ENCODE measurements around the gene PRTFDC1.
"Not testable (repeated sequence)": the region's sequence is repeated elsewhere in the genome, so short reads cannot be mapped to it uniquely, and the experiment has no call there.

Gene PRTFDC1, protein sequence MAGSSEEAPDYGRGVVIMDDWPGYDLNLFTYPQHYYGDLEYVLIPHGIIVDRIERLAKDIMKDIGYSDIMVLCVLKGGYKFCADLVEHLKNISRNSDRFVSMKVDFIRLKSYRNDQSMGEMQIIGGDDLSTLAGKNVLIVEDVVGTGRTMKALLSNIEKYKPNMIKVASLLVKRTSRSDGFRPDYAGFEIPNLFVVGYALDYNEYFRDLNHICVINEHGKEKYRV

DNA sequence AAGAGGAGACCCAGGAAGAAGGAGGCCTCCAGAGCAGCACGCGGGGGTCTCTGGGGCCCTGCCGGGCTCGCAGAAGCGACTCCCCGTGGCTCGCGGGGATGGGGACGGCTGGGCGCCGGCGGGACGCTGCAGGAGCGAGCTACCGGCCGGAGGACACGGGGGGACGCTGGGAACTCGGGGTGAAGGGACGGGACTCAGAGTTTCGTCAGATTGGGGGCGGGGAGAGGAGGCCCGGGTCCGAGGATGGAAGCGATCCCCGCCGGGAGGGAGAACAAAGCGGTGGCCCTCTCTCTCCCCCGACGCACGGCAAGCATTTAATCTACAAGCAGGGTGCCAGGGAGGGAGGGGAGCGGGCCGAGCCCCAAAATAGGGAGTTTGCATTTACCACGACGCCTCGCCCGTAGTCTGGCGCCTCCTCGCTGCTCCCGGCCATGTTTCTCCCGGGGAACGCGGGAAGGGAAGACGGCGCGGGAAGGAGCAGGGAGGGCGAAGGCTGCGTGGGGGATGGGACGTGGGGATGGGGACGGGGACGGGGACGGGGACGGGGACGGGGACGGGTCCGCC is at the start of gene PRTFDC1:
Gene PRTFDC1 (minus strand): TSS at position 464 of the 564 bp plus-strand sequence. CDS start 31 bp downstream, at position 433.
- DNase-seq = no peak

DNA sequence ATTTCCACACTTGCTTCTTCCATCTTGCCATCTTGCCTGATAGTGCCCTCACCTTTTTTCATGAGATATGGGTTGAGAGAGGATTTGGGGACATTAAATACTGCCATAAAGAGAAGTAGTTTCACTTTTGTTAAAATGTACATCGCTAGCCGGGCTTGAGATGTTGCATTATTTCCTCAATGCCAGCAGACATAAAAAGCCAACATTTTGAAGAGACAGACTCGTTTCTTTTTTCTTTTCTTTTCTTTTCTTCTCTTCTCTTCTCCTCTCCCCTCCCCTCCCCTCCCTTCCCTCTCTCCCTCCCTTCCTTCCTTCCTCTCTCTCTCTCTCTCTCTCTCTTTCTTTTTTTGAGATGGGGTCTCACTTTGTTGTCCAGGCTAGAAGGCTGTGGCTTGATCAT is 45.6 kb upstream of the PRTFDC1 start:
- DNase-seq = no peak

DNA sequence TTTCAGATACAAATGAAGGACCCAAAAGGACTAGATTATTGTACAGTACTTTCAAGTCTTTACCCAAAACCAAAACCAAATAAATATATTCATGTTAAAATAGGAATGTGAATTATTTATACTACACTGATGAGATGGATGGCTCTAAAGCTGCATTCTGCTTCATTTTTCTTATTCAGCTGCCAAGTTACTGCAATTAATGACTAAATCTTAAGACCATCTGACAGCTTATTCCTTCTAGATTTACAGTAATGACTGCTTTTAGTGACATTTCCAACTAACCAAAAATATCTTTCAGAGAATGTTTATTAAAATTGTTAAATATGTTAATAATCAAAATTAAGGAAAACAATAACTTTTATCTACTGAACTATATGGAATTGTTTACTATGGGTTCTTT is 42.7 kb upstream of the PRTFDC1 start:
- DNase-seq = no peak

DNA sequence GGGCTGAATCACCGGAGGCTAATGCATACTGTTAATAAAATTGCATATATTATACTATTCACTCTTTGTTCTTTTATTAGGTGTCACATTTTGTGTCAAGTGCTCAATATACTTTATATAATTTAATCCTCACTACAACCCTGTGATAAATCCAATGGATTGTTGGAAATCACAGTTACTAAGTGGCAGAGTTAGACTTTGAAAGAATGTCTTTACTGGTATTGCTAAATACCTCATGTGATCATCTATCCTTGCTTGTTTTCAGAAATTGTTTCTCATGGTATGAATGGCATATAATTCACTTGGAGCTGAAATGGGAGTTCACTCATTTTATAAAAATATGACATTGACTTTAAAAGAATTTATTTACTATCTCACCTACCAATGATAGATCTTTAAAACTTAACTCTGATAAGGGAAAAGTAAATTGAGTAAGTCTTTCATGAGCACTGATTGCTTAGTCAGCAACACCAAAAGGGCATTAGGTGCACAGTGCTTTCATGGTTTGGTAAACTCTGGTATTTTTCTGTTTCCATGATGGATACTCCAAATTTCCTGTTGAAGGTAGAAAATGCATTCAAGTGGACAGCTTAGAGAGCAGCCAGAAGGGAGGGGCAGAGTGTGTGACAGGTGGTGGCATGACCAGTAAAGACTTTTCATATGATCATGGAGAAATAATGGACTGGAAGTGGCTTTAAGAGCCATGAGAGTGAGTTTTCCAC is 41.0 kb upstream of the PRTFDC1 start:
- DNase-seq = no peak

DNA sequence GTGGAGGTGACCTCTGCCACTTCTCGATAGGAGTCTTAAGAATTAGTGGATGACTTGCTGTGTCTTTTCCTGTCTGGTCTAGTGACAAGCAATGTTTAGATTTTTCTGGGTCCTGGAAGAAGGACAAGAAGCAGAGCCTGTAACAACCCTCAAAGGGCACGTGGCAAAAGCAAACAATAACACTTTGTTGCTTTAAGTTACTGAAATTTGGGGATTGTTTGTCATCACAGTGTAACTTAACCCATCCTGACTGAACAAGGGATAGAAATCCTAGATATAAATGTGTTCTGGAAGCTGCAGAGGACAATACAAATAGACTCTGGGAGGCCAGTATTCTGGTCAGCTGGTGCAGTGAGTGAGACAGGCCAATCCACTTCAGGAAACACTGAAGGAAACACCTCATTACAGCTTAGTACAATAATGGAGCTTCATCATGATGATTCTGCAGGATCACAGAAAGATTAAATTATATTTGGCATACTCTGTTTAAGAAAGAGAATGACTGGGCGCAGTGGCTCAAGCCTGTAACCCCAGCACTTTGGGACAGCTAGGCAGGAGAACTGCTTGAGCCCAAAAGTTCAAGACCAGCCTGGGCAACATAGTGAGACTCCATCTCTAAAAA is 40.2 kb upstream of the PRTFDC1 start:
- DNase-seq = no peak

DNA sequence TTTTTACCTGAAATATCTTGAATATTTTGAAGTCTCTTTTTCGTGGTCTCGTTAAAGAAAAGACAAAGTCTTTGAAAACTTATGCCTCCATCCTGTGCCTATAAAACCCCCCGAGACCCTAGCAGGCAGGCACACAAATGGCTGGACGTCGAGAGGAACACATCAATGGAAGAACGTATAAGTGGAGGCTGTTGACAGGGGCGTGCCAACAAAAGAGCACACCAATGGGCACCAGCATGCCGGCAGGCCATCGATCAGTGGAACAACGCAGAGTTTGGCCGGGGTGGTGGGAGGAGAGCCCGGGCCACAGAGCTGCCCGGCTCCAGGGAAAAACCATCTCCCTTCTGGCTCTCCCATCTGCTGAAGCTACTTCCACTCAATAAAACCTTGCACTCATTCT is 38.9 kb upstream of the PRTFDC1 start:
- no peak for DNase-seq

DNA sequence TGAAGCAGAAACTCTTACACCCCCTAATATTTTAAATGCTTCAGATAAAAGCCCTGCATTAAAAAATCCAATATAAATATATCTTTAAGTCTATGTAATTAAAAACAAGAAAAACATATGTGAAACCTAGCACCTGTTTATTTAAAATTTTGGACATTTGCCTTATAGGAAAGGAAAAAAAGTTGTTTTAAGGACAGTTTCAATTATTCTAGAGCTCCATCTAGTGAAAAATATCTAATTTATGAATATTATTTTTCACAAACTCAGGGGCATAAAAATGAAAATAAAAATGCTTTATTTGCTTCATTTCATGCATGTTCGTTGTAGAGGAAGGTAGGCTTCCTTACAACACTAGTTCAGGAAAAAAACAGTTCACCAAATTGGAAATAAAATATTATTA is 37.5 kb upstream of the PRTFDC1 start:
- no peak for DNase-seq

DNA sequence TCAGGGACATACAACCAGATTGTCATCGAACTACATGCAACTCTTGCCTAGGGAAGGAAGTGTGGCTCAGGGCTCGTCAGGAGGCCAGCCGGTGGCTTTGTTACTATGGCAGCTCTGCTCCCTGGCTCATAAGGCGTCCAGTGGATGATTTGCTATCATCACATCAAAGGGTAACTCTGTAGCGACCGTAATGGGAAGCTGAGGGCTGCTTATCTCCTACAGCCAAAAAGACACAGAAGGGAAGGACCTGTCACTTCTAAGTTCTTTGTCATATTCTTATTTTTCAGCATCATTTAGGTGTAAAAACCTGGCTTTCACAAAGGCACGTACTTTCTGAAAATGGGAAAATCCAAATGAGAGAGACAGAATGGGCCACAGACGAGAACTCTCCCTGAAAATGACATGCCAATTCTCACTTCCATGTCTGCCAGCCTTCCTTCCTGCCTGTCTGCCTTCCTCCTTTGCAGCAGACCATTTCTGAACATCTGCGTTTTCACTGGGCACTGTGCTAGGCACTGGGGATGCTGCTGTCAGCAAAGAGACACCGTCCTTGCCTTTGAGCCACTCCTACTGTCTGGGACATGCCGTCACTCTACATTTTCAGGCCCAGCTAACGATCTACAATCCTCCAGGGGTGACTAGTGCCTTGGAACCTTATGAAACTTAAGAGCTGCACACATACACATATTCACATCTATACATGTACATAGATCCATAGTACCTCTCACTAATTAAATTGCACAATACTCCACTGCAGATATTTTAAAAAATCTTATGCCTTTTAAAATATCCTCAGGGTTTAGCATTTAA is 36.6 kb upstream of the PRTFDC1 start:
- no peak for DNase-seq

DNA sequence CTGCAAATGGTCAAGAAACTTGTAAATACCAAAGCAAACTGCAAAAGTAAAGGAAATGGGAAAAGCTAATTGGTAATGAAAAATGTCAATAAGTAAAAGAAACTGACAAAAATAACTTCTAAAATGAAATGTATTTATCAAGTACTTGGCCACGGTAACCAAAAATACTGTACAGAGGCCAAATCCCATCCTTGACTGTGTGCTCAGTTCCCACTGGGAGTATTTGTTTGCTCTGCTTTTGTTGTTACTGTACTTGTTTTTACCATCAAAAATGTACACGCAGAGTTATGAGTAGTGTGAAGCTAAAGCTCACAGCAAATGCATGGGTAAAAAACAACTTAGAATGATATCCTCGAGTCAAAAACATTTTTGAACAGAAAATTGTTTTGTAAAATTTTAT is 32.5 kb upstream of the PRTFDC1 start:
- DNase-seq = no peak

DNA sequence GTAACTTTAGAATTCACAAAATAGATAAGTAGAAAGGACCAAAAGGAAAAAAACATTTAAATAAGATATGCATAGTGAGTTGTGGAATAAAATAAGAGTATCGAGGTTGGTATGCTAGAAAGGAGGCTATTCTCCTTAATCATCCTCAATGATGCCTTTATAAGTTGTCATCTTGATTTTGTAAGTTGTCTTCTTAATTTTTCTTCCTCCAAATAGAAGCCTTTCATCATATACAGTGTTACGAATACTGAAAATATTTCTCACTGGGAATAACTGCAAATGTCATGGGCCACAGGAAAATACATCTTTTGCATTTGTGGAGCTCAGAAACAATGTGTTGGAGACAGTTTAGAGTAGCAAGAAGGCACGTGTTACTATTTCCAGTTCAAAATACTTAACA is 31.5 kb upstream of the PRTFDC1 start:
- DNase-seq = no peak

DNA sequence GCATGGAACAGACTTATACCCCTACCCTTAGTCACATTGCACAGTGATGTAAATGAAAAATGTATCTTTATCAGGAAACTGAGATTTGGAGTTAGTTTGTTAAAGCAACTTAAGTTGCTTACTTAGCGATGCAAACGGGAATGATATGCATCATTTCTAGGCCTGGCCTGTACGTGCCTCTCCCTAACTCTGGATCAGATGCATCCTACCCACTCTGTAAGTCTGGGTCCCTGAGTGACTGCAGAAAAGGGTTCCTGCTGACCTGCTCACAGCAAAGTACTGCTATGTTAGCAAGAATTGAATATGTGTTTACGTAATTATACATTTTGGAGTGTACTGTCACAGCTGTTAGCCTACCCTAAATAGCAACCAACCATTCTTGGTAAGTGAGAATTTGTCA is 30.7 kb upstream of the PRTFDC1 start:
- DNase-seq = no peak

DNA sequence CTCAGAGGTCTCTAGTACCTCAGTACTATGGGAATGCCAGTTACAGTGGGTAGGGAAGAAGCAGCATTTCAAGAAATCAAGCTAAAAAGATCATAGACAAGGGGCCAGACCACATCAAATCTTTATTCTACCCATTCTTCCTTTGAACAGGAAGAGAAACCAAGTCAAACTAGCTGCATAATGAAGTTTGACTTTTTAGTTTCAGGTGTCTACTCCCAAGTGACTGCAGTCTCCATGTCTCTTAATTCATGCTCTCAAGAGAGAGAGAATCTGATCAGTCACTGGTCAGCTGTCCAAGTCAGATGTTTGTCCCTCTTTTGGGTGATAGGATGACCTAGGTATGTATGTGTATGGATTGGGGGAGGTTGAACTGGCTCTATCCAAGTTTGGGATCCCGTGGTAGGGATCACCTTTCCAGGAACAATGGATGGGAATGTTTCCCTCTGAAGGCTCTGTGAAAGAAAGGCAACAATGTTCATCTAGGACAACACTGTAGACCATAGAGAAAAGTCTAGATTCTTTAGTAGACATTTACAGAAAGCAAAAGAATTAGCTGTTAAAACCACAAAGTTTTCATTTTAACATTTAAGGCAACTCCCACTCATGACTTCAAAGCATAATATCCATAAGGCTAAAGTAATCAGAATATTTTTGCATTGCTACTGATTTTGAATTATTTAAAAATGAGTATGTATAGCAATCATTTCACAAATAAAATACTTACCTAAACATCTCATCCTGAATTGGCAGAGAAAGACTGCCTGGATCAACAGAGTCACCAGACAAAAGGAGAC is 30.1 kb upstream of the PRTFDC1 start:
- DNase-seq = no peak

DNA sequence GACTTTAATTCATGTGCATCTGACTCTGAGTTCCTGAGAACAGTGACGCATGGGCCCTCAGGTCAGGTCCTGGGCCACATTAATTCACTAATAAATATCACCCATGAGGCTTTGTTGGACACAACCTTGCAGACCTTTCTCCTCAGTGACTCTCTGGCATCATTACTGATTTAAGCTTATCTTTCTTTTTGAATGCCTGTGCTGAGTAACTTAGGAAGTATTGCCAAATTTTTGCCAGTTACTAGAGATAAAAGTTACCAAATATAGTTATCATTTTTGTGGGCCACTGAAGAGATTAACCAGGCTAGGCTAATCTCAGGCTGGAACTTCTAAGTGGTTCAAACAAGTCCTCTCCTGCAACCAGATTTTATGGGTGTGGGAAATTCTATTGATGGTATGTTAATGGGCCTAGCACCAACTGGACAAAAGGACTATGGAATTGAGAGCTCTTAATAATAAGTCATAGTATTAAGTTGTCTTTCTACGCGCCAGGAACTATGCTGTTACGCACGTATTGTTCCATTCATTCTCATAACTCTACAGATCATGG is 28.8 kb upstream of the PRTFDC1 start:
- DNase-seq = no peak

DNA sequence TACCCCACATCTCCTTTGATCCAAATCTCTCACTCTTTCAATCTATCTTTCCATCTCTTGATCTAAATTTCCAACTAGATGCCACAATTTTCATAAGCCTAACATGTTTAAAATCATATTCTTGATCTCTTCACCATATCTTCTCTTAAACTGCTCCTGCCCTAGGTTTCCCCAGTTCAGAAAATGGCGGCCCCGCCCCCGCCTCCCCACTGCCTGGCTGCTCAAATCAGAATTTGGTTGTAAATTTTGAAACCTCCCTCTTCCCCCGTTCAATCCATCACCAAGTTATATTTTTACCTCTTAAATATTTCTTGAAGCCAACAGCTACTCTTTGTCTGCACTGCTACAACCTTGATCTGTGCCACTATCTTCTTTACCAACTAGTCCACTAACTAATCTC is 27.3 kb upstream of the PRTFDC1 start:
- no peak for DNase-seq

DNA sequence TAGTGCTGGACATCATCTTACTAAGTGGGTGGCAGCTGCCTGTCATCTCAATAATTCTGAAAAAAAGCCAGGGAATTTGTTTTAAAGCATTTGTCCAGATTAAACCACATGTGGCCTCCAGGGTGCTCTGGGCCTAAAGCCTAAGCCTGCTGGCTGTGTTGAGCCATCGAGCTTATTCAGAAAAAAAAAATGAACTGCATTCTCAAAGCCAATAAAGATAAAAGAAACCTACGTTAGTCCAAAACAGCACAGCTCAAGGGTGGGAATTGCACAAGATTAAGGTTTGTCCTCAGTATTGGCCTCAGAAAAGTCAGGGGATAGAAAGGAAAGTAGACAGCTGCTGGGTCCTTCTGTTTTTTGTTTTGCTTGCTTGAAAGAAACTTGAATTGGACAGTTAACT is 22.6 kb upstream of the PRTFDC1 start:
- no peak for DNase-seq

DNA sequence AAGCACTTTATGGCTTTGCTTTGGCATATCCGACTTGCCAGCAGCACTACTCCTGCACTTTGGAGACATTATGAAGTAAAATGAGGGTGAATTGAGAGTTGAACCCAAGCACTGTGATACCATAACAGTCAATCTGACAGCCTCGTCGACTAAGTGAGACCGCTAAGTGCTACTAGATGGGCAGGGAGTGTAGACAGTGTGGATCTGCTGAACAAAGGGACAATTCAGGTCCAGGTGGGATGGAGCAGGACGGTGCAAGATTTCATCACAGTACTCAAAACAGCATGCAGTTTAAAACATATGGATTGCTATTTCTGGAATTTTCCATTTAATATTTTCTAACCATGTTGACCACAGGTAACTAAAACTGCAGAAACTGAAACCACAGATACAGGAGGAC is 20.8 kb upstream of the PRTFDC1 start:
- DNase-seq = no peak

DNA sequence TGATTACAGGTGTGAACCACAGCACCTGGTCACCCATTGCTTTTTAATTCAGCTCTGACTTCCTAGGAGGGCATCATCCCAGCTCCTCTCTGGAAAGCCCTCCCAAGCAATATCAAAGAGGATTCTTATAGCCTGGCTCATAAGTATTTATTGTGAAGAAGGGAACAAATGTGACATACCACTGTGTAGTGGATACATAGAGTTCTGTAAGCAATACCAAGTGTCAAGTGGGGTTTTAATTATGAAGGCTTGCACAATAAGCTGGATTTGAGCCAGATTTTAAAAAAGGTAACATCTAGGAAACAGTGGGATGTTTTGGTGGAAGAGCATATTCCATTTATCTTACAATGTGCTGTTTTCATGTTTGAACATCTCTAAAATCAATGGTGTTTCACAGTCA is 19.0 kb upstream of the PRTFDC1 start:
- DNase-seq = no peak

DNA sequence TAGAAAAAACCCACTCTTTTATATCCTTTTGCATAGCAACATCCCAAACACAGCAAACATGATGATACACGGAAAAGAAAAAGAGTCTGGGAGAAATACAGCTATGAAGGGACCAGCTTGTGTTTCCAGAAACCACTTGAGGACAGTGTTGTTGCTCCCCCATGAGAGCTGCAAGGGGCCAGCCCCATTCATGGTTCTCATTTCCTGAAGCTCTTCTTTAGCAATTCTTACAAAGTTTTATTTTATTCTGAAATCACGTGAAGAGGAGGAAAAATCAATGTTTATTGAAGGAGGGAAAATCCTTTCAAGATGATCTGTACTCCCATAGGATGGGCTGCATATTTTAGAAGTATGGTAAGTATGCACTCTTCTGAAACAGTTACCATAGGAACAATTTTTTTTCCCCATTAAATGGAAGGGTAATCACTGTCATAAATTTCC is 17.5 kb upstream of the PRTFDC1 start:
- no peak for DNase-seq

DNA sequence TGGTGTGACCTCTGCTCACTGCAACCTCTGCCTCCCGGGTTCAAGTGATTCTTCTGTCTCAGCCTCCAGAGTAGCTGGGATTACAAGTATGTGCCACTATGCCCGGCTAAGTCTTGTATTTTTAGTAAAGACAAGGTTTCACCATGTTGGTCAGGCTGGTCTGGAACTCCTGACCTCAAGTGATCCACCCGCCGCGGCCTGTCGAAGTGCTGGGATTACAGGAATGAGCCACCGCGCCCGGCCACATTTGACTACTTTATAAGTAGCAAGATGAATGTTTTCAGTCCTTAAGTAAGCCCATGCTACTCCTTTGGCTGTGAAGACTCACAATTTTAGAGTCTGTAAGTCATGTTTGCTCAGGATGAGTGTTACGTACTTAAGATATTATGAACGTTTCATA is 16.5 kb upstream of the PRTFDC1 start:
- DNase-seq = not testable (repeated sequence)

DNA sequence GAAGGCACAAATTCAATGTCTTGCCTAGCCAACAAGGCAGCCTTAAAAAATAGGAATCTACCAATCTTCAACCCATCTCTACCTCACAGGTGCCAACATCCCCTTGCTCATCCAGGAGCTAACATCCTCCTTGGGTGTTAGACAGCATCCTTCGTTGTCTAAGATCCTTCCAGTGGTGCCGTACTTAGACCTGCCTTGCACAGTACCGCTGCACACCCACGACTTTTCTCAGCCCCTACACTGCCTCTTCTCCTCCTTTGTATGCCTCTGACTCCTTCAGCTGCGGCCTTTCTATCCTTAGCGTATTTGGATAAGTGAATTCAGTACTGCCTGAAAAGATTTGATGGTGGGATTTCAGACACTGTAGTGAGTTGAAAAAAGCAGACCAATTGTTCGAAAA is 15.9 kb upstream of the PRTFDC1 start:
- no peak for DNase-seq

DNA sequence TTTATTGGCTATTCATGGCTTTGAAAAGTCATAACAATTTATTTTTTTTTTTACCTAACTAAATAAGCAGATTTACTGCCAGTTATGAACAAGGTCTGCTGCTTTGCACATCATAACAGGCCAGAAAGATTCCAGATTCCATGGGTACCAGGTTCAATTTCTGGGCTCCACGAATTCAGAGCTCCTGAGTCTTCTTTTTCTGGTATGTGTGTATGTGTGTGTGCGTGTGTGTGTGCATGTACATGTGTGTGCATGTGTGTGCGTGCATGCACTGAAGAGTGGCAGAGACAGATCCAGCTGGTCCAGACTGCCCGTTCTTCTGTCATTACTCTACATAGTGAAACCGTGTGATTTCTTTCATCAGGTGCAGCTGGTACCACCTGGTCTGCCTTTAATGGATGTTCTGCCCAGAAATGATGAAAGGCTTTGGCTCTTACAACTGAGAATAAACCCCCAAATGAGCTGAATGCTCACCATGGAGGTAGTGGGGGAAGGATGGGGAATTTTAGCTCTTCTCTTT is 14.6 kb upstream of the PRTFDC1 start:
- DNase-seq = no peak

DNA sequence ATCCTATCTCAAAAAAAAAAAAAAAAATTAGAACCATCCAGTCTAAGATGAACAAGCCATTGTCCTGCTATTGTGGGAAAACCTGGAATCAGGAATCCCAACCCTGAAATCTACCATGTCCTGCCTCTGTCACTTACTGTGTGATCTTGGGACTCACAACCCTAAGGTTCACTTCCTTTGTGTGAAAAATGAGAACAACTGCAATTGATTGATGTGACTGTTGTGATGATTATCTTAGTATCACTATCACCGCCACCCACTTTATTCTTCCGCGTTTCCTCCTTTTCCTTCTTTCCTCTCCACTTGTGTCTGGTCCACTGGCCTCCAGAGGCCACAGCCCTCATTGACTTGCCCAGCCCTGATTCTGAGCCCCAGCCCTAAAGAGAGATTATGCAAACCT is 12.6 kb upstream of the PRTFDC1 start:
- DNase-seq = no peak
